OCI-LY3 (cell line): ENCODE data around the gene WDR90.

ENCODE experiments used
- EZH2phosphoT487 ChIP-seq: fragments of 200-600 bp; shearing (Covaris generic); IDR thresholded peaks from 2 replicates; pipeline ENCODE4 v1.6.1; 2018; ENCODE audit warnings: antibody characterized with exemption, mixed run types, low read depth
- TF ChIP-seq, protein P1 (sequence below): fragments of 200-600, 300-600 bp; sonication (generic); IDR thresholded peaks from 2 replicates; pipeline ENCODE4 v1.5.1; 2014; ENCODE audit warnings: antibody characterized with exemption, low read length, low read depth

GRCh38 chr16:711084-711483, 61.9 kb downstream of the WDR90 start:
- TF ChIP-seq, protein P1, sequence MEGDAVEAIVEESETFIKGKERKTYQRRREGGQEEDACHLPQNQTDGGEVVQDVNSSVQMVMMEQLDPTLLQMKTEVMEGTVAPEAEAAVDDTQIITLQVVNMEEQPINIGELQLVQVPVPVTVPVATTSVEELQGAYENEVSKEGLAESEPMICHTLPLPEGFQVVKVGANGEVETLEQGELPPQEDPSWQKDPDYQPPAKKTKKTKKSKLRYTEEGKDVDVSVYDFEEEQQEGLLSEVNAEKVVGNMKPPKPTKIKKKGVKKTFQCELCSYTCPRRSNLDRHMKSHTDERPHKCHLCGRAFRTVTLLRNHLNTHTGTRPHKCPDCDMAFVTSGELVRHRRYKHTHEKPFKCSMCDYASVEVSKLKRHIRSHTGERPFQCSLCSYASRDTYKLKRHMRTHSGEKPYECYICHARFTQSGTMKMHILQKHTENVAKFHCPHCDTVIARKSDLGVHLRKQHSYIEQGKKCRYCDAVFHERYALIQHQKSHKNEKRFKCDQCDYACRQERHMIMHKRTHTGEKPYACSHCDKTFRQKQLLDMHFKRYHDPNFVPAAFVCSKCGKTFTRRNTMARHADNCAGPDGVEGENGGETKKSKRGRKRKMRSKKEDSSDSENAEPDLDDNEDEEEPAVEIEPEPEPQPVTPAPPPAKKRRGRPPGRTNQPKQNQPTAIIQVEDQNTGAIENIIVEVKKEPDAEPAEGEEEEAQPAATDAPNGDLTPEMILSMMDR, result no peak
- TF ChIP-seq EZH2phosphoT487, result no peak
